HG03095 (cell line): ENCODE results near the gene WDR1.

Experiments
- ATAC-seq: cut with Tn5 transposase; IDR thresholded peaks from one replicate; pipeline ENCODE4 v1.9.1; 2021; ENCODE audit warnings: moderate library complexity; ENCODE audit not compliant: unreplicated experiment

WDR1 gene

GRCh38 chr4:10100734-10101216 lies 15.8 kb downstream of the WDR1 start:
- no peak for ATAC-seq

DNA sequence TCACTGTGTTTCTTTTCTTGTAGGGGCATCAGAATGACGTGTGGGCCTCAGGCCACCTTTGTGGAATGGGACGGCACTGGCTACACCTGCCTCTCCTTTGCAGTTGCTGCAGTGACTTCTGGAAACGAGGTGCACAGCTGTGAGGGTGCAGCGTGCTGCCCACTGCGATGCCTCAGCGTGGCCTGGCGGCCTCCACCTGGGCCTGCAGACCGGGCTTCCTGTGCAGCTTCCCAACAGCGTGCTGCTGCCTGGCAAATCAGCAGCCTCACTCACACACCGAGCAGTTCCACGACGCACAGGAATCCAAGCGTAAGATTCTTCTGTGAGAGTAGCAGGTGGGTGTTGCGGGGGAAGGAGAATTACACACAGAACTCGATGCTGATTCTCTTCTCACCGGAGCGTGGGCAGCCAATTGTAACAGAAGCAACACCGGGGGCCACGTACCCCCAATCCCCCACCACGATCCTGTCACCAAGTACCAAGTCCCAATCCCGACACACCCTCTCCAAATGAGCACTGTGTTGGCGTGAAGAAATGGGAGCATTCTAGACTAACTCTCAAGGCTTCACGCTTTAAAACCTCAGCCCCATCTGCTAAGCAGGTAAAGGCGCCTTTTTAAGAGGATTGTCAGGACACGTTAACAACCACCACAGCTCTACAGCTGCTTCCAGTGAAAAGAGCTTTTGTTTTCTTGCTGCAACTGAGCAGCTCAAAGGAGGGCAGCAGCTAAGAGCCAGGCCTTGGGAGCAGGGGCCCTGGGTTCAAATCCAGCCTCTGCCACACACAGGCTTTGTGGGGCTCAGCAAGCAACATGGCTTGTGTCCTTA lies 16.9 kb downstream of the WDR1 start:
- no peak for ATAC-seq

GRCh38 chr4:10098780-10099160 lies 17.8 kb downstream of the WDR1 start:
- ATAC-seq, result no peak

DNA sequence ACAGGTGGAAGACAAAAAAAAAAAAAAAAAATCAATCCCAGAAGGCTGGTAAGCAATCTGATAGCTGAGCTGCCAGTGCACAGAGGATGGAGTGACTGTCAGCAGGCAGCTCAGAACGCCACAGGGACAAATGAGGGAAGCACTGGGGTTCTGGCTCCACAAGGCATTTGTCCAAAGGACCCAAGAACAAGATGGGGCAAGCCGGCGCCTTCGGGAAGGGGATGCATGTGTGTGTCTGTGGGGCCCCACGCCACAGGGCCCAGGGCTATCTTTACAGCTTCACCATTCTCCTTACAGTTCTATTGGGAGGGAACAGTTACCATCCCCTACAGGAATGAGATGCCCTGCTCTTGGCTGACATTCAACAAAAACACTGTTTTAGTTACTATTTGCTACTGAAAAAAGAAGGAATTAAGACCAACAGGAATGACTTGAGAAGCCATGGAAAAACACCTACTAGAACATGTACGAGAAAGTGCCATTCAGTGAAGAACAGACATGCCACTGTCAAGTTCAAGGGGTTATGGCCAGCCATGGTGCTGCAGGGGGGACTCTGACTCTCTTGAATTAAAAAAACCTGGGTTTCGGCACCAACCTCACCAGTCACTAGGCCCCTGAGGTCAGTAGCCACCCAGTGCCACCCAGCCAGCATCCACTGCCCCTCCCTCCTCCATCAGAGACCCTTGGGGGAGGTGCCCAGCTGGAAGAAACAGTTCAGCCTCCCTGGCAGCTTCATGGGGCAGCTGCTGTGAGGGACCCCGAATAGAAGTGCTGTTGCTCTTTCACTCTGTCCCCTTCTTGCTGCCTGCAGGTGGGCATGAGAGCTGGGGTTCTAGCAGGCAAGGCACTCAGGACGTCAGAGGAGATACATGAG lies 18.5 kb downstream of the WDR1 start:
- ATAC-seq, result no peak

GRCh38 chr4:10096978-10097335 lies 19.6 kb downstream of the WDR1 start:
- ATAC-seq, result no peak

- peak; percentile 79 for ATAC-seq
These were observed 20.2 kb downstream of the WDR1 start for GRCh38 chr4:10096201-10096977.

DNA sequence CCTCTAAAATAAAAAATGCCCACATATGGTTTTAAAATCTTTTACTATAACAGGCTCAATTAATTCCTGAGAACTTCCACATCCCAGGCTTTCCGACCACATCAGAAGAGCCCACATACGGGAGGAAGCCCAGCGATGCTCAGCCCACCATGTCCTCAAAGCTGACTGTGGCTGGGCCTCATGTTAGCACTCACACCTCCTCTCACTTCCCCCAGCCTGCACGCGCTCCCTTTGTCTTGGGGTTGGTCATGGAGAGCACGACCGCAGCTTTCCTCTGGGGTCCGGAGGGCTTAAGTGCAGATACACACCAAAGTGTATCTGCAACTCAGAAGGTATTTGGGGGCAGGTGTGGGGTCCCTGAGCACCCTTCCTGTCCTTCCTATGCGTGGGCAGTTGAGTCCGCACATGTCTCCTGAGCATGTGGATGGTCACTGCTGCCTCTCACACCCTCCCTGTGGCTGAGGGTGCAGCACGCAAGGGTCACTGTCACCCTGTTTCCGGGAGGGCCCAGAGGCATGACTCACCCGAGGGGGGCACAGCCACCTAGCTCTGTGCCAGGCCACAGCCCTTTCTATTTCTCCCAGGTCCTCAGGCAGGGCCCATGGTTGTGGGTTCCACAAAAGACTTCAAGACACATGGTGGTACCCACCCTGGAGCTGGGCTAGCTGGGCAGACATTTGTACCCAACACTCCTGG lies 21.2 kb downstream of the WDR1 start:
- ATAC-seq, result no peak

GRCh38 chr4:10094841-10095240 lies 21.8 kb downstream of the WDR1 start:
- ATAC-seq, result no peak

DNA sequence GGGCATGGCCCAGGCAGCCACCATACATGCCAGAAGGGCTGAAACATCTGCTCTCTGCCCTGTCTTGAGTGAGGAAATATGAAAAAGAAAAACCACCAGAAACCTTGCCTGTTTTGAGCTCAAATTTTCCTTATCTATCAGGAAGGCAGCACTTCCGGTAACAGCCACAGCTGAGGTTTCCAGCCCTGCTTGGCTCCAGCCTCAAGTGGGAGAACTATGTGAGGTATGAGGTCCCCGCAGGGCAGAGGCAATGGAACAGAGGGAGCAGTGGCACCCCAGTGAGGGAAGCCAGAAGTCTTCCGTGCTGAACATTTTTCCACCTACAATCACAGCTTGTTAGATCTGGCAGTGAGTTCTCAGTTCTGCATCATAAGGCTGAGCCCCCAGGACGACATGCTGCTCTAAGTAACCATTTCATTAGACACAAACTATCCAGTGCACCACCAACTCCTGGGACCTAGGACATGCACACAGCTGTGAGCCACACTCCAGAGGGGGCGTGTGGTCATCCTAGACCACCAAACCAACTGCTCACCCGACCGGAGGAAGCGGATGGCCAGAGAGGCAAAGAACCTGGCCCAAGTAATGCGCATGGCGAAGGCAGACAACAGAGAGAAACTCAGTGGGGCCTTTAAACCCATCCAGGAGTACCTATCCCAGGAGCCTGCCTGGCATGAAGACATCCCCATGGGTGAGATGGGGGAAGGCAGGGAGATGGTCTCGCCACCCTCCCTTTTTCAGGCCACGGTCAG lies 22.6 kb downstream of the WDR1 start:
- no peak for ATAC-seq

DNA sequence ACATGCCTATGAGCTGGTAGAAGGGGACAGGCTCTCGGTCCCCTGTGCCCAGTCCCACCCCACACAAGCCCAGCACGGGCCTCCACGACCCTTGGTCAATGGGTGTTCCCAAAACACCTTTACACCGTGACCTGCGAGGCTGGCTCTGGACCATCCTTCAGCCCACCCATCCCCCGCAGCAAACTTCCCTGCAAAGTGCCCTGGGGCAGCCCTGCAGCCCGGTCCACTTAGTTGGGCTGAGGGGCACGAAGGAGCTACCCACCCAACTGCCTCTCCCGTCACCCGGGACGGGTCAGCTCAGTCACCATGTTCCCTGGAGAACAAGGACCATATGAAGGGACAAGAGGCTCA lies 23.4 kb downstream of the WDR1 start:
- no peak for ATAC-seq

DNA sequence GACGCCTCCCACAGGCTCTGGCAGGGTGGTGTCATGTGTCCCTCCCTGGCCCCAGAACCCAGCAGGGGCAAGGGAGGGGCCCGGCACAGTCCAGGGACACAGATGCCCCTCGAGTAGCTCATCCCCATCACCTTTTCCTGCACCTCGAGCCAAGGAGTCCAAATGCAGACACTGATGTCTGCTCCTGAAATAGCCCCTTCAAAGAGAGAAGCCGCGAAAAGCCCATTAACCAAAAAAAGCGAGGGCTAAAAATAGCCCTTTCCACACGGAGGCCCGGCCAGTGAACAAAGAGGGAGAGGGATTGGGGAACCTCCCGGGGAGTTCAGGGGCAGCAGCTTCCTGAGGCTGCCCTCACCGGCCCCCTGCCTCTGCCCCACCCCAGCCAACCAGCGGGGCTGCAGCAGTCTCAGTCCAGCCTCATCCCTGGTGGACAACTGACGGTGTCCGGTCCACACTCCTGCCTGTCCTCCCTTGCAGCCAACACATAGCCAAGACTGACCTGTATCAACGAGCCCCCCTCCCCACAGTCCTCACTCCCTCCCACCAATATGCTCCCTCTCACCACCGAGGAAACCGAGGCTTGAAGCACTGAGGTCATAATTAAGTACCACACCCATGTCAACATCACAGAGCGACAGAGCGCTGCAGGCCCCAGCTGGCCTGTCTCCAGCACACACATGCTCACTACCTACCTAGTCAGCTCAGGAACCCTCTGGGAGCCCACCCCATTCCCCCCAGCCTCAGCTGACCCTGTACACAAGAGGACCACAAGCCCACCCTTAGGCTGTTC lies 23.9 kb downstream of the WDR1 start:
- no peak for ATAC-seq

DNA sequence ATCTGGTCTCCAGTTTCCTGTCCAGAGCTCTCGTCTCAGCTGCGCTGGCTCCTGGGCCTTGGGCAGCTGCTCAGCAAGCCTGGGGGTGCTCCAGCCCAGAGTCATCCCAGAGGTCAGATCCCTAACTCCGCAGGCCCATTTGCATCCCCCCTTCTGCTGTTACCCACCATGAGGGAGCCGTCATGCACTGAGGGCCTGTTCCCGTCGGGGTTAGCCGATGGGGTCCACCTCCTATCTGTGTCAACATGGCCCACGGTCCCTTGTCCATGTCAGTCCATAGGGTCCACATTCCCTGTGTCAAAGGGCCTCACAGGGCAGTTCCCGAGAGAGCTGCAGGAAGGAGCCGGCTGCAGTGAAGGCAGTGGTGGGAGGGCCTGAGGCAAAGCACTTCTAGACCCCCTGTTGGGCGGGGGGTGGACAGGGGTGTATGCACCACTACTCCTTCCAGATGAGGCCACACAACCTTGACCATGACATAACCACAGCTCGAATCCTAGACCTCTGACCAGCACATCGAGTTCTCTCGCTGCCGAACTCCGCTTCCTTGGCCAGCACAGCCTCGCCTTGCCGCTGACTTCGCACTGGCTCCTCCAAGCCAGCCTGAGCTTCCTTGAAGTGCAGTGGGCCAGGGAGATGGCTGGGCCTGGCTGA lies 24.9 kb downstream of the WDR1 start:
- no peak for ATAC-seq

- ATAC-seq, result no peak
These were observed 25.9 kb downstream of the WDR1 start for GRCh38 chr4:10090467-10091250.

- ATAC-seq, result no peak
These were observed 27.3 kb downstream of the WDR1 start for GRCh38 chr4:10089346-10089745.

DNA sequence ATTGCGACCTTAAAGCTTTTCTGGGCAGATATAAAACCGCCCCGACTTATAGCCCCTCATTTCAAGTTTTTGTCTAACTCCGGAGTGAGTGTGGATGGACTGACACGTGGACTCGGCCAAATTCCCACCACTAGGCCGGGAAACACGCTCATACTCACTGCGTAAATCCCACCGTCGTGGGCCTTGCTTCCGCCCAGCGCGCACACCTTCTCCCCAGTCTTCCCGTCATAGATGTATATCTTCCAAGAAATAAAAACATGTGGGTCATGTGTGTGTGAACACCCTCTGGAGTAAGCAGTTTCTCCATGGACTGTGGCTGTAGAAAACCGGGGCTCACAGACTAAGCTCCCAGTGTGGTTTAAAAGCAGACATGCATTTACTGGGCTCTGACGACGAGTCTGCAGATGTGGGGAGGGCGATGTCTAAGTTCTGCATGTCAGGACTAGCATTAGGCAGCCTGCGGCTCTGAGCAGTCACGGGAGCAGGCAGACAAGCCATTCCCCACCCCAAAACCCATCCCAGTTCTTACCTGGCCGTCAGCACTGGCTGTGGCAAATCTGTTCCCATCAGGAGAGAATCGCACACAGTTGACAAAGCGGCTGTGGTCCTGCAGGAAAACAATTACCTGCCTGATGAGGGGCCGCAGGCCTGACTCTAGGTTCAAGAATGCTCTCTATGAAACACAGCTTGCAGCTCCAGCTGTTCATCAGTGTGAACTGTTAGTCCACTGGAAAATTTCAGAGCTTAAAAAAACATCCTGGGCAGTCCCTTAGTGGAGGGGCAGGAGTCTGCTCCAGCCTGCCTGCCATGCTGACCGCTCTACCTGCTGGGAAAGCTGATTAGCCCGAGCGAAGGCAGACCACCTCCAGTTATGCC lies 28.2 kb downstream of the WDR1 start:
- ATAC-seq, result no peak

DNA sequence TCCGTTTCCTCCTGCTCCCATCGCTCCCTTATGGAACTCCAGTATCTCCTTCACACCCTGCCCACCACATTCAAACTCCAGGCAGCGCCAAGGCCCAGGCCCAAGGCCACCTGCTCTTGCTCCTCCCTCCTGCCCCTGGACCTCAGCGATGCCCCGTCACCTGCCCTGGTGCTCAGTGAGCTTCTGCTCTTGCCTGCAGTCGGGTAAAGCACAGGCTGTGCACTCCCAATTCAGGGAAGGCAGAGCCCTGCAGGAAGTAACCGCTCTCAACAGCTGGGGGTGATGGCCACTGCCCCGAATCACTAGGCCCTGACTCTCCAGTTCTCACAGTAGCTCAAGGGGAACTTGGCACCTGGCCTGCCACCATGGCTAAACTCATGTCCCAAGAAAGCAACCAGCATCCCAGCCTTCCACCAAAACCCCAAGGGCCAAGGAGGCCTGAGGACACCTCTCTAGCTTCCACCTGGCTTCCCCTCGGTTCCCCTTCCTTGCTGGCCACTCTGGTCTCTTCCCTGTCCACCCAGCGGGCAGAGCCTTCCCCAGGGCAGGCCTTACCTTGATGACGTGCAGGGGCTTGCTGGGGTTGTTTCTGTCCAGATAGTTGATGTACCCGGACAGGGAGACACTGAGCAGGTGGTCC lies 29.3 kb downstream of the WDR1 start:
- ATAC-seq, result no peak
